ACHN (cell line): ENCODE results near the gene ELMOD2.
"Not testable (repeated sequence)": the region's sequence is repeated elsewhere in the genome, so short reads cannot be mapped to it uniquely, and the experiment has no call there.

Experiments
- DNase-seq: peaks from one replicate; pipeline ENCODE4 v3.0.0-alpha.2; 2015
- in situ Hi-C: cut with HindIII; loops from 2 replicates; pipeline ENCODE4 v1.10.0; 2017; ENCODE audit warnings: low sequenced_read_pairs, low pct_ligation_motif_present, low pct_unique_long_range_greater_than_20kb

ELMOD2 gene

GRCh38 chr4:140523857-140524742 is at the start of gene ELMOD2:
ELMOD2 (plus strand) TSS chr4:140524168; CDS start chr4:140525429, 1,261 bp downstream.
- DNase-seq: peak; percentile 95
- in situ Hi-C loops: no loop called here

GRCh38 chr4:140483445-140483844 is 40.5 kb upstream of the ELMOD2 start:
- no peak for DNase-seq
- in situ Hi-C loops: no loop called here

GRCh38 chr4:140485939-140486338 is 38.0 kb upstream of the ELMOD2 start:
- in situ Hi-C loops: no loop called here
- no peak for DNase-seq

DNA sequence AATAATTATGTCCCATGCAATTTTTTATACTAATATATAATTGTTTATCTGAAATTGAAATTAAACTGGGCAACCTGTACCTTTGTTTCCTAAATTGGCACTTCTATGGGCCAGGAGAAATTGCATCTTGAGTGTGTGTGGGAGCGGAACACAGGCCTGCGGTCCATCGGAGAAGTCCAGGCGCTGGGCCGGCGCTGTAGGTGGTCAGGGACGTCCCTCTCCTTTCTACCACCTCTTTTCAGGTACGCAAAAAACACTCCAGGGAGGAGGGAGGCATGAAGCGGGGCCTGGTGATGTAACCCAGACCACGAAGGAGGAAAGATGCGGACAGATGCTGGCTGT is 26.6 kb upstream of the ELMOD2 start:
- no peak for DNase-seq
- in situ Hi-C loops: no loop called here

- in situ Hi-C loops: no loop called here
These were observed 26.0 kb upstream of the ELMOD2 start, which contains the start of gene MGAT4D for GRCh38 chr4:140497747-140498636. MGAT4D (minus strand) TSS chr4:140498293; CDS start chr4:140498222, 71 bp downstream.

DNA sequence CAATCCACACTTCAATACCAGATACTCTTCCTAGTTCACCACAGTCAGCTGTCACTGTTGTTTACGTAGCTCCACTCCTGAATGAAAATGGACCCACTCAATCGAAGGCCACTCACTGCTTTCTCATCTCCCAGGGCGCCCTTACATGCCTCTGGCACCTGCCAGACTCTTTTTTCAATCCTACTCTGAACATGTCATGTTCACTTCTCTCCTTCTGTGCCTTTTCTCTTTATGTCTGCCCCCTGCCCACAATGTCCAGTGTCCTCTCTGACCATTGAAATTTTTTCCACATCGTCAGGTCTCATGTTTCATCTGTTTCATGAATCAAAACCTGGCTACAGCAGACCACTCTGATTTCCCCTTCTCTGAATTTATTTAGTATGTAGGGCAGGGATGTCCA is 24.6 kb upstream of the ELMOD2 start:
- no peak for DNase-seq
- in situ Hi-C loops: no loop called here

More at GRCh38 chr4:140497747-140498636, 26.0 kb upstream of the ELMOD2 start, which contains the start of gene MGAT4D:
- no peak for DNase-seq

DNA sequence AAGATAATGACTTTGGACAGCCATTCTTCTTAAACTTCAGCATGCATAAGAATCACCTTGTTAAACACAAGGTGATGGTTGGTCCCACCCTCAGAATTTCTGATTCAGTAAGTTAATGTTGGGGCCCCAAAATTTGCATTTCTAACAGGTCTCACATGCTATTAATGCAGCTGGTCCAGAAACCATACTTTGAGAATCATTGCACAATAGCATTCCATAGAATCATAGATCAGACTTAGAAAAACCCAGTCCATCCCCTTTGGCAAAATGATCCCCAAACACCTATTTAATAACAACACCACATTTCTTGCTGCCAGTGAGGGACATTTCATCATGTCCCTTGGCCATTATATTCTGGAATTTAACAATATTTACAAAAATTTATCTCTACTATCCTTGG is 19.7 kb upstream of the ELMOD2 start:
- no peak for DNase-seq
- in situ Hi-C loops: no loop called here

- in situ Hi-C loops, DNase-seq: not testable (repeated sequence)
These were observed 10.2 kb upstream of the ELMOD2 start for GRCh38 chr4:140513765-140514164.

- no peak for DNase-seq
- in situ Hi-C loops: no loop called here
These were observed 8.5 kb upstream of the ELMOD2 start for GRCh38 chr4:140515423-140515822.

- DNase-seq: no peak
- in situ Hi-C loops: no loop called here
These were observed 555 bp upstream of the ELMOD2 start for GRCh38 chr4:140523370-140523856.

DNA sequence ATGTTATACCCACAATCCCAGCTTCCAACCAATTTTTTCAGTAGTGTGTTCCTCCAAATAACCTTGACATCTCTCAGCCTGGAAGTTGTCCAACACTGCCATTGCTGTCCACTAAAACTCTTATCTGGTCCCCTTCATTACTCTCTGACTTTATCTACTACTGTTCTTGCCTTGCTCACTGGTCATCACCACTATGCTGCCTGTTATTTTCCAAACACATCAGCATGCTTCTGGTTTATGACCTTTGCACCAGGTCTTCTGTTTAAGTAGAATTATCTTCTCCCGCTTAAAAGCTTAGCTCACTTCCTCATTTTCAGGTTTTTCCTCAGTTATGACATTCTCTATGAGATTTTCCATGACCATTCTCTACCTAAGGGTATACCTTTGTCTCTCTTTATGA is 5.5 kb downstream of the ELMOD2 start:
- DNase-seq: no peak
- in situ Hi-C loops: no loop called here

- DNase-seq: no peak
- in situ Hi-C loops: no loop called here
These were observed 10.0 kb downstream of the ELMOD2 start for GRCh38 chr4:140533951-140534480.

- in situ Hi-C loops: no loop called here
These were observed 32.6 kb downstream of the ELMOD2 start for GRCh38 chr4:140556372-140557085.

DNA sequence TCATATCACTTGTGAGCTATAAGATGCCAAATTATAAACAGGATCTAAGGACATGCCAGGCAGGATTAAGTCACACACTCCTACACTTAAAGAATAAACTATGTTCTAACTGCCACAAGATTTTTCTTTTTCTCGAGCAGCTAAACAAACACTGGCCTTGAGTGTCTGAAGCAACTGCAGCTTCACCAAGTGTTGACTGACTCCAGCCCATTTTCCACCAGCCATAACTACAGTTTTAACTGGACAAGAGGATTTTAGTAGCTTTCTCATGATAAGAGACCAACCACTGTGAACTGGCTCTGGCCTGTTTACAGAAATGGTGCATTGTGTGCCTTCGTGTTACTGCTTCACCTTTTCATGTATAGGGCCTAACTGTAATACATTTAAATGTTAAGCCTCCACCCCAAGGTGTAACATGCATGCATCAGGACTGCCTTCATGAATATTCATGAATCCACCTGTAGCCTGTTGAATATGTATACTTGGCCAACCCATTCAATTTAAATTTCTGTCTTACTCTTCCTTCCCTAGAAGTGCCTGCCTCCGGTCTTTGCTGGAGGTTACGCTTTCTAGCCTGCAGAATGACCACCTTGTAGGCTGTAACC is 34.0 kb downstream of the ELMOD2 start:
- no peak for DNase-seq
- in situ Hi-C loops: no loop called here

More at GRCh38 chr4:140556372-140557085, 32.6 kb downstream of the ELMOD2 start:
- no peak for DNase-seq

GRCh38 chr4:140559696-140560095 is 35.7 kb downstream of the ELMOD2 start:
- no peak for DNase-seq
- in situ Hi-C loops: no loop called here

- in situ Hi-C loops: no loop called here
- peak; percentile 4 for DNase-seq
These were observed 44.7 kb downstream of the ELMOD2 start, which contains the start of gene UCP1 for GRCh38 chr4:140568507-140569306. UCP1 (minus strand) TSS chr4:140568961; CDS start chr4:140568729, 232 bp downstream.

DNA sequence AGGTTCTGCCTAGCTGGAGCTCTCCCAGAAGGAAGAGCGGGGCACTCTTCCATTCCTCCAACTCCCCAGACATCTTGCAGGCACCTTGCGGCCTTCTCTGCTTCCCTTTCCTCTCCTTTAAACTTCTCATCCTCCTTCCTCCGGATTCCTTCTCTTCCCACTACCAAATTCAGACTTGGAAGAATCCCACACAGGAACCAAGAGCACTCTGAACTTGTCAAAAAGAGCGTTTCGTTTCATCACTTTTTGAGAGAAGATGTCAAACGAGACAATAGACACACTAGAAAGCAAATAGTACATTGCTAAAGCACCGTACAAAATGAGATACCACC is 45.3 kb downstream of the ELMOD2 start:
- DNase-seq: no peak
- in situ Hi-C loops: no loop called here
